Dendritic cell treated with granulocyte-macrophage colony-stimulating factor and Interleukin-4, amounts not matched to agents 40 ng/mL and 50 ng/mL, for 4 days (primary cell): ENCODE measurements around the gene NCOA3.
"Not testable (repeated sequence)": the region's sequence is repeated elsewhere in the genome, so short reads cannot be mapped to it uniquely, and the experiment has no call there.

ENCODE experiments used
- H3K27ac Mint-ChIP-seq: one replicate; pipeline ENCODE4 v1.8.0; 2022; ENCODE audit warnings: mild to moderate bottlenecking, mixed read lengths
- H3K27me3 Mint-ChIP-seq: one replicate; pipeline ENCODE4 v1.8.0; 2022; ENCODE audit warnings: mild to moderate bottlenecking, mixed read lengths
- H3K36me3 Mint-ChIP-seq: one replicate; pipeline ENCODE4 v1.8.0; 2022; ENCODE audit warnings: low read depth, mixed read lengths
- H3K4me1 Mint-ChIP-seq: one replicate; pipeline ENCODE4 v1.8.0; 2022; ENCODE audit warnings: low read depth, mixed read lengths
- H3K4me3 Mint-ChIP-seq: one replicate; pipeline ENCODE4 v1.8.0; 2022; ENCODE audit warnings: mild to moderate bottlenecking, moderate library complexity, mixed read lengths
- H3K9me3 Mint-ChIP-seq: one replicate; pipeline ENCODE4 v1.8.0; 2022; ENCODE audit warnings: mixed read lengths
- intact Hi-C: fragments of 100-400 bp; cut with micrococcal nuclease; formaldehyde crosslinking; loops from one replicate; pipeline ENCODE4 v1.15.0; 2022

The NCOA3 gene

DNA sequence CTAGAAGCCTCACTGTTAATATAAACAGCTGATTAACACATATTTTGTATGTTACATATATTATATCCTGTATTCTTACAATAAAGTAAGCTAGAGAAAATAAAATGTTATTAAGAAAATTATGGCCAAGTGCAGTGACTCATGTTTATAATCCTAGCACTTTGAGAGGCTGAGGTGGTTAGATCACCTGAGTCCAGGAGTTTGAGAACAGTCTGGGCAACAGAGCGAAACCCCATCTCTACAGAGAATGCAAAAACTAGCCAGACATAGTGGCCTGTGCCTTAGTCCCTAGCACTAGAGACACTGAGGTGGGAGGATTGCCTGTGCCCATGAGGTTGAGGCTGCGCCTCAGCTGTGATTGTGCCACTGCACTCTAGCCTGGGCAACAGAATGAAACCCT, 81.9 kb downstream of the NCOA3 start:
- Mint-ChIP-seq H3K36me3 (peaks cover 71% of the 10 kb centered on the region), H3K9me3 (no peaks in the 10 kb centered on the region), H3K4me3 (no peak overlapping the region), H3K27ac (no peak overlapping the region), H3K27me3 (no peaks in the 10 kb centered on the region), H3K4me1 (peaks cover 42% of the 10 kb centered on the region)
- intact Hi-C loops, result no loop called here

DNA sequence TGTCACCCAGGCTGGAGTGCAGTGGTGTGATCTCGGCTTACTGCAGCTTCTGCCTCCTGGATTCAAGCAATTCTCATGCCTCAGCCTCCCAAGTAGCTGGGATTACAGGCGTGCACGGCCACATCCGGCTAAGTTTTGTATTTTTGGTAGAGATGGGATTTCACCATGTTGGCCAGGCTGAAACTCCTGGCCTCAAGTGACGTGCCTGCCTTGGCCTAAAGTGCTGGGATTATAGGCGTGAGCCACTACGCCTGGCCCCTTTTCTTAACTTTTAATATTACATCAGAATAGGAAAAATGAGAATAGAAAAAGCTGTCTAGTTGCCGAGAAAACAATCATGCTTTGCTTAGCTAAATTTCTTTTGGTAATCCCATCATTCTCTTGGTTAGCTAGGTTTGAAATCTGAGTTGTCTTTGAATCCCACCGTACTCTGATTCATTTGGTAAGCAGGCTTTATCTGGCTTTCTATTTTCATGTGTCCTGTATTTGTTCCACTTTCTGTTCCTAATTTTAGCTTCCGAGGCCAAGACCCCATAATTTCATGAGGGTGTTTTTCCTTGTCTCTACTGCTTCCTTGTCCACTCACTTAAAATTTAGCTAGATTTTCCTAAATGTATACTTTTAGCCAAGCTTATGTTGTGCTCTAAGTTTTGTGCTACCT, 83.5 kb downstream of the NCOA3 start:
- Mint-ChIP-seq H3K9me3 (no peaks in the 10 kb centered on the region), H3K4me3 (no peak overlapping the region), H3K27ac (no peak overlapping the region), H3K4me1 (peaks cover 34% of the 10 kb centered on the region), H3K27me3 (no peaks in the 10 kb centered on the region), H3K36me3 (peaks cover 79% of the 10 kb centered on the region)
- intact Hi-C loops, result no loop called here

DNA sequence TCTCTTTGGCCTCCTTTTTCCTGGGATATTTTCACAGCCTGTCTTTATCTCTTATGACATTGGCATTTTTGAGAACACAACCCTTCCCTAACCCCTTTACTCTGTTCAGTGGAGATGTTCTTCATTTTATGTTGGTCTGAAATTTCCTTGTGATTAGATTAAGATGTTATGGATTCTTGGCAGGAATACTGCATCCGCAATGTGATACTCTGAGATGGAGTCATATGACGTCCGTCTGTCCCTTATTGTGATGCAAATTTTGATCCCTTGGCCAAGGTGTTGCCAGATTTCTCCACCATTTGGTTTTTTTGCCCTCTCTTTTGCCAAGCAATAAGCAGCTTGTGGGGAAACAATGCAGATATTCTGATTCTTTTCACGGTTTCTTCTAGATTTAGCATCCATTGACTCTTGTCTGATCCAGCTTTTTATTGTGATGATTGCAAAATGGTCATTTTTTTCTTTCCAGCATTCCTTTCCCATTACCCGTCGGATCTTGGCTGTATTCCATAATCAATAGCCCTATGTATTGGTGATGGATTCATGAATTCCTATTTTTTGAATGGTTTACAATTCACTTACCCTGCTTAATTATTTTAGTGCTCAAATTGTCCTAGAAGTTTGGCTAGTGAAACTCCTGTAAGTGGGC, 85.1 kb downstream of the NCOA3 start:
- Mint-ChIP-seq H3K27me3 (no peaks in the 10 kb centered on the region), H3K36me3 (peaks cover 81% of the 10 kb centered on the region), H3K4me3 (no peak overlapping the region), H3K9me3 (no peaks in the 10 kb centered on the region), H3K4me1 (peaks cover 29% of the 10 kb centered on the region), H3K27ac (no peak overlapping the region)
- intact Hi-C loops, result no loop called here

DNA sequence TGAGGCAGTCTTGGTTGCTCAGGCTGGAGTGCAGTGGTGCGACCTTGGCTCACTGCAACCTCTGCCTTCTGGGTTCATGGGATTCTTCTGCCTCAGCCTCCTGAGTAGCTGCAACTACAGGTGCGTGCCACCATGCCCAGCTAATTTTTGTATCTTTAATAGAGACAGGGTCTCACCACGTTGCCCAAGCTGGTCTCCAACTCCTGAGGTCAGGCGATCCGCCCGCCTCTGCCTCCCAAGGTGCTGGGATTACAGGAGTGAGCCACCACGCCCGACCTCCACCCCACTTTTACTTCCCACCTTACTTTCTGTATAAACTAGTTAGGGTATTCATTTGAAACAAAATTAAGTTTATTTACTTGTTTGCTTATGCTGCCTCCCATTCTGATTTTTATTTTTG, 86.5 kb downstream of the NCOA3 start:
- Mint-ChIP-seq H3K36me3 (peaks cover 76% of the 10 kb centered on the region), H3K27me3 (no peaks in the 10 kb centered on the region), H3K27ac (no peak overlapping the region), H3K9me3 (no peaks in the 10 kb centered on the region), H3K4me3 (no peak overlapping the region), H3K4me1 (peaks cover 23% of the 10 kb centered on the region)
- intact Hi-C loops, result no loop called here

DNA sequence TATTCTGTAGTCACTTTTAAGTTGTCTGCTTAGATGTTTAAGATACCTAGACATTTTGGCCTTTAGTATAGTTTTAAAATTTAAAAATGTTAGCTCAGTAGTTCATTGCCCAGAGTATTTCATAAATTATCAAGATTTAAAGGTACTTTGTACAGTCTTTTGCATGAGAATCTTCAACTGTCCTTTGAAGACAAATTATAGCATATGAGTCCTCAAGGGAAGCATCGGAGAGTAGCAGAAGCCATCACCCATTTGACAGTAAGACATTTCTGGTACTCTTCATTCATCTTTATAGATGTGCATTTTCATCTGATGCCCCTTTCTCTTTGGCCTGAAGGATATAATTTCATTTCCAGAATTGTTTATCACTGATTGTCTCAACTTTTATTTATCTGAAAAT, 89.5 kb downstream of the NCOA3 start:
- peaks cover 70% of the 10 kb centered on the region for H3K36me3 Mint-ChIP-seq
- no peaks in the 10 kb centered on the region for H3K9me3 Mint-ChIP-seq
- H3K27ac Mint-ChIP-seq, result no peak overlapping the region
- no peak overlapping the region for H3K4me3 Mint-ChIP-seq
- H3K4me1 Mint-ChIP-seq, result peaks cover 2% of the 10 kb centered on the region
- H3K27me3 Mint-ChIP-seq, result no peaks in the 10 kb centered on the region
- intact Hi-C loops, result no loop called here

DNA sequence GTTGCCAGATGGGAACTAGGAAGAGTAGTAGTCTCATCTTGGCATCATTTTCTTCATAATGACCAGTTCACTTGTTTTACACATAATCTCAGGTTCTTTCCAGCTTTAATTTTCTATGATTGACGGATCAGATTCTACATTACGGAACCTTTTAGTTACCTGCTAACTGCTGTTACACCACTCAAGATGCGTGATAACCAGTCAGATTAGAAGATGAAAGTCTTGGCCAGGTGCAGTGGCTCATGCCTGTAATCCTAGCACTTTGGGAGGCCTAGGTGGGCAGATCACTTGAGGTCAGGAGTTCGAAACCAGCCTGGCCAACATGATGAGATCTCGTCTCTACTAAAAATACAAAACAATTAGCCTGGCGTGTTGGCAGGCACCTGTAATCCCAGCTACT, 92.5 kb downstream of the NCOA3 start:
- H3K9me3 Mint-ChIP-seq, result no peaks in the 10 kb centered on the region
- no peak overlapping the region for H3K27ac Mint-ChIP-seq
- peaks cover 58% of the 10 kb centered on the region for H3K36me3 Mint-ChIP-seq
- no peak overlapping the region for H3K4me3 Mint-ChIP-seq
- no peaks in the 10 kb centered on the region for H3K27me3 Mint-ChIP-seq
- intact Hi-C loops, result no loop called here
- peaks cover 3% of the 10 kb centered on the region for H3K4me1 Mint-ChIP-seq

DNA sequence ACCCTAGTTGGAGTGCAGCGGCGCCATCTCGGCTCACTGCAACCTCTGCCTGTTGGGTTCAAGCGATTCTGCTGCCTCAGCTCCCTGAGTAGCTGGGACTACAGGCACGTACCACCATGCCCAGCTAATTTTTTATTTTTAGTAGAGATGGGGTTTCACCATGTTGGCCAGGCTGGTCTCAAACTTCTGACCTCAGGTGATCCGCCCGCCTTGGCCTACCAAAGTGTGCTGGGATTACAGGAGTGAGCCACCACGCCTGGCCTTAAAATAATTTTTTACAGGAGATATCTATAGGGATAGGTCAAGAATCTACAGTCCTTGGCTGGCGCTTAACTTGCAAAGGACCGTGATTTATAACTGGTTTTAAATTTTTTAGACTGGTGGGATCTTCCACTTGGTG, 93.5 kb downstream of the NCOA3 start:
- H3K9me3 Mint-ChIP-seq, H3K27me3 Mint-ChIP-seq, H3K4me3 Mint-ChIP-seq, H3K27ac Mint-ChIP-seq, intact Hi-C loops: not testable (repeated sequence)
- Mint-ChIP-seq H3K36me3 (peaks cover 54% of the 10 kb centered on the region), H3K4me1 (peaks cover 13% of the 10 kb centered on the region)

DNA sequence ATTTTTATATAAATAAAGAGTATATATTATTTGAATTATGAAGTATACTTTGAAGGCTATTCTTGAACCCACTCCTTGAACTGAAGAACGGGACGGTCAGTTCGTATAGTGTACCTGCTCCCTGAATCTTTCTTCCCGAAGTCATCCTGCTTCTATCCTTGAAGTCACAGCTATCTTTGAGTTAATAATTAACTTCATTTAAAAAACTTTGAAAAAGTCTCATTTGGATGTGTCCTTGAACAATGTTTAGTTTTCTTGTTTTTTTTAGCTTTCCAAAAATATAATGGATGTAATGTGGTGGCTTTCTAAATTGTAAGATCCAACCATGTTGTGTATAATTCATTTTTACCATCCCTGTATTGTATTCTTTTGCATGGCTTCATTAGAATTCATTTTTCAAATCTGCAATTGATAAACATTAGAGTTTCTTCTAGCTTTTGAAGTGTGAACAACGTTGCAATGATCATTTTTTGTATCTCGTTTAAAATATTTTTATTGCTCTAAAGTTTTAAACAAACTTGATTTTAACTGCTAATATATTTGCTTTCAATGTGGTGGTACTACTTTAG, 94.4 kb downstream of the NCOA3 start:
- no peak overlapping the region for H3K27ac Mint-ChIP-seq
- H3K4me3 Mint-ChIP-seq, result no peak overlapping the region
- H3K27me3 Mint-ChIP-seq, result no peaks in the 10 kb centered on the region
- intact Hi-C loops, result no loop called here
- H3K4me1 Mint-ChIP-seq, result peaks cover 18% of the 10 kb centered on the region
- H3K36me3 Mint-ChIP-seq, result peaks cover 45% of the 10 kb centered on the region
- no peaks in the 10 kb centered on the region for H3K9me3 Mint-ChIP-seq

DNA sequence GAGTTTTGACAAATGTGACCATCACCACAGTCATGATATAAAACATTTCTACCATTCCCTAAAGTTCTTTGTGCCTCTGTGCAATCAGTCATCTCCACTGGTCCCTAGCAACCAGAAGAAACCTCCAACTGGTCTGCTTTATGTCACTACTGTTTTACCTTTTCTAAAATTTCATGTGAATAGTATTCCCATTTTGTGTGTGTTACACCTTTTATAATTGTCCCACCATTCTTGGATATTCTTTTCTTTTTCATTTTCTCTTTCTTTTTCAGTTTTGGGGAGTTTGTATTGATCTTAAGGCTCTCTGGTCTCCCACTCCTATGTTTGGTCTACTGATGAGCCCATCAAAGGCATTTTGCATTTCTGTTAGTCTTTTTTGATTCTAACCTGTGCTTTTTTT, 95.4 kb downstream of the NCOA3 start:
- Mint-ChIP-seq H3K27me3 (no peaks in the 10 kb centered on the region), H3K36me3 (peaks cover 36% of the 10 kb centered on the region), H3K9me3 (no peaks in the 10 kb centered on the region), H3K27ac (no peak overlapping the region), H3K4me3 (no peak overlapping the region), H3K4me1 (peaks cover 20% of the 10 kb centered on the region)
- intact Hi-C loops, result no loop called here

DNA sequence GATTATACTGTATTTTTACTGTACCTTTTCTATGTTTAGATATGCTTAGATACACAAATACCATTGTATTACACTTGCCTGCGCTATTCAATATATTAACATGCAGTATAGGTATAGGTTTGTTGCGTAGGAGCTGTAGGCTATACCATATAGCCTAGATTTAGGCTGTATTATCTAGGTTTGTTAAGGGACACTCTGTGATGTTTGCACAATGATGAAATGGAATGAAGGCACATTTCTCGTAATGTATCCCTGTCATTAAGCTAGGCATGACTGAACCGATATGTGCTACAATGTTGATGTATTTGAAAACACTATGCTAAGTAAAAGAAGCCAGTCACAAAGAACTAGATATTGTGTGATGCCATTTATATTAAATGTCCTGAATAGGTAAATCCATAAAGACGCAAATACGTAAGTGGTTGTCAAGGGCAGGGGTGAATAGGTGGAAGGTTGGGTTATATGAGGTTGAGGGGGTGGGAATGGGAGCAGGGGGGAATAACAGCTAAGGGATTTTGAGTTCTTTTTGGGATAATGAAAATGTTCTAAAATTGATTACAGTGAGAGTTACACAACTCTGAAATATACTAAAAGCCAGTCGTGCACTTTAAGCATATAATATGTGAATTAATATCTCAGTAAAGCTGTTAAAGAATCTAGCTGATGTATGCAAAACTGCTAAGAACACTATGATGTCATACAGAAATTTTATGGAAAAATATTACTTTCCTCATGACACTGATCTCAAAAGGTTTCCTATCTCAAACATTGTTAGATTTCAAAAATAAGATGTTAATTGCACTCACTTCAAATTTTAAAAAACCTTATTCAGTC, 97.4 kb downstream of the NCOA3 start:
- Mint-ChIP-seq H3K27ac (no peak overlapping the region), H3K4me3 (no peak overlapping the region), H3K9me3 (no peaks in the 10 kb centered on the region), H3K36me3 (peaks cover 40% of the 10 kb centered on the region), H3K4me1 (peaks cover 27% of the 10 kb centered on the region), H3K27me3 (no peaks in the 10 kb centered on the region)
- intact Hi-C loops, result no loop called here

DNA sequence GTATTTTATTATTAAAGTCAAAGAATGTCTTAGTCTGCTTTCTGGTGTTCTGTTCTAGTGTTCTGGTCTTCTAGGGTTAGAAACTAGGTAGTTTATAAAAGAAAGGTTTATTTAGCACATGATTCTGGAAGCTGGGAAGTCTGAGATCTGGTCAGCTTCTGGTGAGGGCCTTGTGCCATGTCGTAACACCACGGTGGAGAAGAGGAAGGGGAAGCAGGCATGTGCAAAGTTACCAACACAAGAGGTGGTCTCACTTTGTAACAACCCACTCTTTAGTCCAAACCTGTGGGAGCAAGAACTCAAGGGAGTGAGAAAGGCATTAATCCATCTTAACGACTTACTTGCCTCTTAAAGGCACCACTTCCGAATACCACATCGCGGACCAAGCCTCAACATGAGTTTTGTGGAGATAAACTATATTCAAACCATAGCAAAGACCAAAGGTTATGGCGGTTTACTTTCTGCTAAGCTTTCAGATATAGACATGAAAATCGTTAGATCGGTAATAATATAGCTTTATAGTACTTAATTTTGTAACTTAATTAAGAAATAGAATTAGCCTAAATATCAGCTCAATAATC, 99.4 kb downstream of the NCOA3 start:
- Mint-ChIP-seq H3K36me3 (peaks cover 32% of the 10 kb centered on the region), H3K4me3 (no peak overlapping the region)

DNA sequence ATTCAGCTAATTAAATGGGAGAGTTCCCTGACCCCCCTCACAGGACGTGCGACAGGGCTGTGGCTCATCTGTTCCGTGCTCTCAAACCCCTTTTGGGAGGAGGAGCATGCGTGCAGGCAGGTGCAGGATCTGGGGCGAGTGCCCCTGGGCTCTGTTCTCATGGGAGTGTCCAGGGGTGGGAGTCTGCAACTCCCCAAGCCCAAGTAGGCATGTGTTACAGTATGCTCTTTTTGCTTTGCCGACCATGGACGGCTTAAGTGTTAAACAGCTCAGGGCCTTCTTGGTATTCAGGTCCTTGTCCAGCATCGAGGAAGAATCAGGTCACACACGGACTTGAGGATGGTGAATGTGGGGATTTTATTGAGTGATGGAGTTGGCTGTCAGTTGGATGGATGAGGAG, 101.6 kb downstream of the NCOA3 start:
- Mint-ChIP-seq H3K4me1 (peaks cover 54% of the 10 kb centered on the region), H3K4me3 (no peak overlapping the region), H3K36me3 (peaks cover 21% of the 10 kb centered on the region), H3K27me3 (no peaks in the 10 kb centered on the region), H3K27ac (no peak overlapping the region), H3K9me3 (no peaks in the 10 kb centered on the region)
- intact Hi-C loops, result no loop called here

More for the DNA sequence above, 99.4 kb downstream of the NCOA3 start:
- no peak overlapping the region for H3K27ac Mint-ChIP-seq
- intact Hi-C loops, result no loop called here
- no peaks in the 10 kb centered on the region for H3K9me3 Mint-ChIP-seq
- H3K4me1 Mint-ChIP-seq, result peaks cover 36% of the 10 kb centered on the region
- no peaks in the 10 kb centered on the region for H3K27me3 Mint-ChIP-seq

DNA sequence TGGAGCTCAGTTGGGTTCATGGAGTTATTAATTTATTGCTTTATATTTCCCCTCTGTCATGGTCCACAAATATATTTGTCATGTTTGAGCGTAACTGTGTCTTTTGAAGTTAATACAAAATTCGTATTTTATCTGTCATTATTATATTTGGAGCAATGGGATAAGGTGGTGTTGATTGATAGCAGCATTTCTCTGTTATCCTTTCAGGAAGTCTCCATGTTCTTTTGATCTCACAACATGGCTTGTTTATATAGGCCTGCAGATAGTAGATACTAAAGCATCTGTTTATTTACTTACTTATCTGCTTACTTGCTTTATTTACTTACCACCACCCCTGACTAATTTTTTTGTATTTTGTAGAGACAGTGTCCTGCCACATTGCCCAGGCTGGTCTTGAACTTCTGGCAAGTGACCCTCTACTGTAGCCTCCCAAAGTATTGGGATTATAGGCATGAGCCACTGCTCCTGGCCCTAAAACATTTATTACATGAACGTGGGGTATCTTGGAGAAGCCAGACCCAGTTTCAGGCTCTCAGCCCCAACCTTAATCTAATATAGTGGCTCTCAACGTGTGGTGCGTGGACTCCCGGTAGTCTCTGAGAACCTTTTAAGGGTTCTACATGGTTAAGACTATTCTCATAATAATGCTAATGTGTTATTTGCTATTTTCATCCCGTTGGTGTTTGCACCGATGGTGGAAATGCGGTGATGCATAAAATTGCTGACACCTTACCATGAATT, 104.2 kb downstream of the NCOA3 start:
- Mint-ChIP-seq H3K4me3 (no peak overlapping the region), H3K9me3 (no peaks in the 10 kb centered on the region), H3K36me3 (peaks cover 21% of the 10 kb centered on the region), H3K27me3 (no peaks in the 10 kb centered on the region), H3K27ac (no peak overlapping the region), H3K4me1 (peaks cover 49% of the 10 kb centered on the region)
- intact Hi-C loops, result no loop called here
